ENCODE data around the gene PGA3.
"Not testable (repeated sequence)": the region's sequence is repeated elsewhere in the genome, so short reads cannot be mapped to it uniquely, and the experiment has no call there.

Gene PGA3

GRCh38 chr11:61240288-61240687, 37.0 kb downstream of the PGA3 start:
- H3K4me3 Mint-ChIP-seq; ATAC-seq (ENCODE audit: low read depth); H3K27me3 Mint-ChIP-seq: not testable (repeated sequence)

GRCh38 chr11:61240875-61241274, 37.6 kb downstream of the PGA3 start, which contains the start of gene PGA5:
Gene PGA5 (plus strand): TSS chr11:61241175. CDS start chr11:61241227, 52 bp downstream.
- not testable (repeated sequence) for ATAC-seq (ENCODE audit: low read depth); H3K4me1 Mint-ChIP-seq; H3K27ac Mint-ChIP-seq; H3K36me3 Mint-ChIP-seq; H3K27me3 Mint-ChIP-seq; DNase-seq (ENCODE audit: low spot score in 2 of 2); H3K4me3 Mint-ChIP-seq; H3K9me3 Mint-ChIP-seq

More at GRCh38 chr11:61240288-61240687, 37.0 kb downstream of the PGA3 start:
- not testable (repeated sequence) for H3K36me3 Mint-ChIP-seq; DNase-seq (ENCODE audit: low spot score in 2 of 2); H3K9me3 Mint-ChIP-seq; H3K27ac Mint-ChIP-seq; H3K4me1 Mint-ChIP-seq

GRCh38 chr11:61241526-61241925, 38.2 kb downstream of the PGA3 start:
- H3K27ac Mint-ChIP-seq; H3K9me3 Mint-ChIP-seq; H3K4me3 Mint-ChIP-seq; H3K36me3 Mint-ChIP-seq; DNase-seq (ENCODE audit: low spot score in 2 of 2); ATAC-seq (ENCODE audit: low read depth); H3K4me1 Mint-ChIP-seq; H3K27me3 Mint-ChIP-seq: not testable (repeated sequence)

- not testable (repeated sequence) for H3K27me3 Mint-ChIP-seq; H3K36me3 Mint-ChIP-seq; H3K27ac Mint-ChIP-seq; ATAC-seq (ENCODE audit: low read depth); H3K4me1 Mint-ChIP-seq; H3K4me3 Mint-ChIP-seq; H3K9me3 Mint-ChIP-seq; DNase-seq (ENCODE audit: low spot score in 2 of 2)
Observed at GRCh38 chr11:61245284-61245964, 42.1 kb downstream of the PGA3 start.

- not testable (repeated sequence) for H3K27me3 Mint-ChIP-seq, H3K4me1 Mint-ChIP-seq, H3K4me3 Mint-ChIP-seq
Observed at GRCh38 chr11:61248071-61248470, 44.8 kb downstream of the PGA3 start.

GRCh38 chr11:61249201-61249600, 45.9 kb downstream of the PGA3 start:
- ATAC-seq (ENCODE audit: low read depth); H3K36me3 Mint-ChIP-seq; H3K27ac Mint-ChIP-seq; H3K4me3 Mint-ChIP-seq; H3K4me1 Mint-ChIP-seq; H3K9me3 Mint-ChIP-seq; H3K27me3 Mint-ChIP-seq; DNase-seq (ENCODE audit: low spot score in 2 of 2): not testable (repeated sequence)

More at GRCh38 chr11:61248071-61248470, 44.8 kb downstream of the PGA3 start:
- H3K9me3 Mint-ChIP-seq; ATAC-seq (ENCODE audit: low read depth); H3K36me3 Mint-ChIP-seq; DNase-seq (ENCODE audit: low spot score in 2 of 2); H3K27ac Mint-ChIP-seq: not testable (repeated sequence)

- H3K27ac Mint-ChIP-seq; H3K4me3 Mint-ChIP-seq; H3K27me3 Mint-ChIP-seq; DNase-seq (ENCODE audit: low spot score in 2 of 2); H3K4me1 Mint-ChIP-seq; H3K36me3 Mint-ChIP-seq; ATAC-seq (ENCODE audit: low read depth); H3K9me3 Mint-ChIP-seq: not testable (repeated sequence)
Observed at GRCh38 chr11:61250796-61251765, 47.8 kb downstream of the PGA3 start.

GRCh38 chr11:61252332-61252731, 49.0 kb downstream of the PGA3 start:
- H3K4me3 Mint-ChIP-seq; H3K9me3 Mint-ChIP-seq; H3K4me1 Mint-ChIP-seq; H3K27ac Mint-ChIP-seq; H3K27me3 Mint-ChIP-seq; DNase-seq (ENCODE audit: low spot score in 2 of 2); ATAC-seq (ENCODE audit: low read depth); H3K36me3 Mint-ChIP-seq: not testable (repeated sequence)

- ATAC-seq (ENCODE audit: low read depth), result peak; percentile 81
- Mint-ChIP-seq H3K4me1 (no peaks in the 10 kb centered on the region), H3K36me3 (no peaks in the 10 kb centered on the region), H3K27ac (no peak overlapping the region), H3K4me3 (no peak overlapping the region), H3K27me3 (no peaks in the 10 kb centered on the region), H3K9me3 (no peaks in the 10 kb centered on the region)
- peak; percentile 39 to 52 for DNase-seq (ENCODE audit: low spot score in 2 of 2)
Observed at GRCh38 chr11:61254403-61255025, 51.2 kb downstream of the PGA3 start.

GRCh38 chr11:61256710-61257482, 53.6 kb downstream of the PGA3 start:
- Mint-ChIP-seq H3K27me3 (no peaks in the 10 kb centered on the region), H3K9me3 (no peaks in the 10 kb centered on the region), H3K4me3 (no peak overlapping the region), H3K27ac (no peak overlapping the region), H3K4me1 (no peaks in the 10 kb centered on the region), H3K36me3 (no peaks in the 10 kb centered on the region)
- ATAC-seq (ENCODE audit: low read depth) (no peak), DNase-seq (ENCODE audit: low spot score in 2 of 2) (no peak)

- H3K36me3 Mint-ChIP-seq, result no peaks in the 10 kb centered on the region
- no peak overlapping the region for H3K27ac Mint-ChIP-seq
- no peak overlapping the region for H3K4me3 Mint-ChIP-seq
- DNase-seq (ENCODE audit: low spot score in 2 of 2) (no peak), ATAC-seq (ENCODE audit: low read depth) (no peak)
- H3K27me3 Mint-ChIP-seq, result no peaks in the 10 kb centered on the region
- no peaks in the 10 kb centered on the region for H3K9me3 Mint-ChIP-seq
- H3K4me1 Mint-ChIP-seq, result no peaks in the 10 kb centered on the region
Observed at GRCh38 chr11:61258546-61258945, 55.2 kb downstream of the PGA3 start.

- DNase-seq (ENCODE audit: low spot score in 2 of 2) (no peak), ATAC-seq (ENCODE audit: low read depth) (no peak)
- Mint-ChIP-seq H3K9me3 (no peaks in the 10 kb centered on the region), H3K27me3 (no peaks in the 10 kb centered on the region), H3K36me3 (no peaks in the 10 kb centered on the region), H3K4me1 (no peaks in the 10 kb centered on the region), H3K27ac (no peak overlapping the region), H3K4me3 (no peak overlapping the region)
Observed at GRCh38 chr11:61259363-61259762, 56.0 kb downstream of the PGA3 start.

Measured in memory B cell (primary cell).